Naive B cell (primary cell): ENCODE data around the gene STRADB. TPM values are rescaled to one million over a fixed set of nuclear protein-coding genes. Genes with fewer than 3 reads are reported as not detected.
"Not testable (repeated sequence)": the region's sequence is repeated elsewhere in the genome, so short reads cannot be mapped to it uniquely, and the experiment has no call there.

Experiments used
- ATAC-seq, 2 donors: fragments of 150-1000 bp; cut with Tn5 transposase; 2 replicates each; pipeline ENCODE4 v1.10.0; 2021; ENCODE audit warnings: low read depth in 2 of 2, mild to moderate bottlenecking in 2 of 2, moderate library complexity in 2 of 2
- DNase-seq: peaks from one replicate; pipeline ENCODE4 v3.0.0; 2022
- H3K27ac Mint-ChIP-seq, 6 donors: one replicate each; pipeline ENCODE4 v1.8.0; 2020 to 2022; ENCODE audit warnings: mild to moderate bottlenecking in 6 of 6, mixed read lengths in 6 of 6, moderate library complexity in 5 of 6, inconsistent platforms in 2 of 6
- H3K27me3 Mint-ChIP-seq, 3 donors: one replicate each; pipeline ENCODE4 v1.8.0; 2021 to 2022; ENCODE audit warnings: mixed read lengths in 3 of 3, mild to moderate bottlenecking in 1 of 3
- H3K36me3 Mint-ChIP-seq, 2 donors: one replicate each; pipeline ENCODE4 v1.8.0; 2020 to 2022; ENCODE audit warnings: mixed read lengths in 2 of 2, inconsistent platforms in 1 of 2, mild to moderate bottlenecking in 1 of 2
- H3K4me1 Mint-ChIP-seq, 3 donors: one replicate each; pipeline ENCODE4 v1.8.0; 2020 to 2022; ENCODE audit warnings: mixed read lengths in 3 of 3, inconsistent platforms in 1 of 3, mild to moderate bottlenecking in 1 of 3, moderate library complexity in 1 of 3
- H3K4me3 Mint-ChIP-seq, 8 donors: one replicate each; pipeline ENCODE4 v1.8.0; 2020 to 2022; ENCODE audit warnings: mild to moderate bottlenecking in 8 of 8, mixed read lengths in 8 of 8, moderate library complexity in 8 of 8, inconsistent platforms in 2 of 8
- H3K9me3 Mint-ChIP-seq, 7 donors: one replicate each; pipeline ENCODE4 v1.8.0; 2020 to 2022; ENCODE audit warnings: mixed read lengths in 7 of 7, mild to moderate bottlenecking in 5 of 7, inconsistent platforms in 2 of 7, moderate library complexity in 1 of 7
- polyA plus RNA-seq, 6 donors: library from polyadenylated mRNA; unstranded; fragments of 300-500 nt; fragmentation: Illumina TruSeq; gene quantifications; one replicate each; pipeline ENCODE4 v1.2.3, GENCODE V29; 2021; ENCODE audit warnings: low read depth in 6 of 6

STRADB gene
- polyA plus RNA-seq, 6 donors from 2014 or later = 84.8 to 200 (median 124) TPM

DNA sequence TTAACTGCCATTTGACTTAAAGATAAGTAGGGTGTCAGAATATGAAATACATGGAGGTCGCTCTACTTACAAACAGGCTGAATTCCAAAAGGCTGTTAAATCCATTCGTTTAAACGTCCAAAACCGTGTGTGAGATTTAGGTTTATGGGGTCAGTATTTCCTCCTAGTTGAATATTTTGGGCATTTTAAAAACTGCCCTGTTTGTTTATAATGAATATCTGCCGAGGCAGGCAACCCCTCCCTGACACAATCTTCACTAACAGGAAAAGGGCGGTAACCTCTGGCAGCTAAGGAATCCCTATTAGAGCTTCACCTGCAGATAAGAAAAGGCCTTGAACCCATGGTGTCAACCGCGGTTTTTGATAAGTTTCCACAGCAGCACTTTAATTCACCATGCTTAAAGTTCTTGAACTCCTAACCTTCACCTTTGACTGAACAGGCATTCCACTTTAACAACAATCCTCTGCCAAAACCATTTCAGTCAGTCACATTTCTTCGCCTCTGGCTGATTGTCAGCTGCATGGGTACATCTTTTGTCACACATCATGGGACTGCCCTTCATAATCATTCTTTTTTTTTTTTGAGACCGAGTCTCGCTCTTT, 18.0 kb upstream of the STRADB start:
- ATAC-seq (no peak), DNase-seq (no peak)
- Mint-ChIP-seq H3K4me1 (peaks cover 36 to 61% (median 57%) of the 10 kb centered on the region in 3 donors), H3K4me3 (peak overlapping the region in 4 of 8 donors; percentile 6 to 70 (median 40)), H3K36me3 (peaks cover 0 to 11% of the 10 kb centered on the region in 2 donors), H3K27me3 (no peaks in the 10 kb centered on the region), H3K27ac (peak overlapping the region in 5 of 6 donors; percentile 30 to 83 (median 76)), H3K9me3 (peaks cover 0 to 3% (median 0%) of the 10 kb centered on the region in 7 donors)

DNA sequence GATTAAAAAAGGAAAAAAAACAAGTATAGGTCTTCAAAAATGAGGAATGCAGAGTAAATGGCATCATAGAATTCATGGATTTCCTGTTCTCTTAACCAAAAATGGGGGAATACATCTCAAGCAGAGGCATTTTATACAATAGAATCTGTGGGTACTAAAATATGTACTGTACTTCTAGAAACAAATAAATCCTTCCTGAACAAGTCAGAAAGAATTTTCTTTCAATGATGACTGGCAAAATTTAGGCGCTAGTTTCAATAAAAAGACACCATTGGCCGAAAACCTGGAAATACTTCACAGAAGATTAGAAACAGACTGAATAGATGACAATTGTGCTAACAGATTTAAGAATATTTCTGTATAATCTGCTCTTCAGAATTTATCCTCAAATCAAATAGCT, 15.4 kb upstream of the STRADB start:
- Mint-ChIP-seq H3K27ac (peak overlapping the region in 3 of 6 donors; percentile 18 to 73 (median 27)), H3K4me3 (no peak overlapping the region), H3K4me1 (peaks cover 37 to 57% (median 56%) of the 10 kb centered on the region in 3 donors), H3K27me3 (no peaks in the 10 kb centered on the region), H3K36me3 (peaks cover 0 to 14% of the 10 kb centered on the region in 2 donors), H3K9me3 (peaks cover 0 to 2% (median 0%) of the 10 kb centered on the region in 7 donors)
- ATAC-seq (no peak), DNase-seq (no peak)

DNA sequence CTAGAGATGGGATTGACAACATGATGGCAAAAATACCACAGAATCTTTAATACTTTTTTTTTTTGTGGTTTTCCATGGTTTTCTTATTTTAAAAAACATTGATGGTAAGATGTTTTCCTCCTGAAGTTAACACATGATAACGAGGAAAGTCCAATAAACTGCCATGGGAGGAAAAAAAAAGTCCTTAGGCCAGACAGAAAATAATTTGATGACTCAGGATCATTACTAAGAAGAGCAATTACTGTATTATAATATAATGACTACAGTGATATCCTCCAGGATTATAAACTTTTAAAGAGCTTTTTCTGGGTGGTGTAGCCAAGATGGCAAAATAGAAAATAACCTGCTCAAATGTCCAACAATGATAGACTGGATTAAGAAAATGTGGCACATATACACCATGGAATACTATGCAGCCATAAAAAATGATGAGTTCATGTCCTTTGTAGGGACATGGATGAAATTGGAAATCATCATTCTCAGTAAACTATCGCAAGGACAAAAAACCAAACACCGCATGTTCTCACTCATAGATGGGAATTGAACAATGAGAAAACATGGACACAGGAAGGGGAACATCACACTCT, 12.1 kb upstream of the STRADB start:
- peaks cover 23 to 45% (median 26%) of the 10 kb centered on the region in 3 donors for H3K4me1 Mint-ChIP-seq
- not testable (repeated sequence) for H3K27me3 Mint-ChIP-seq, DNase-seq, H3K9me3 Mint-ChIP-seq, H3K36me3 Mint-ChIP-seq, ATAC-seq, H3K4me3 Mint-ChIP-seq
- H3K27ac Mint-ChIP-seq = peak overlapping the region in 2 of 6 donors; percentile 57

DNA sequence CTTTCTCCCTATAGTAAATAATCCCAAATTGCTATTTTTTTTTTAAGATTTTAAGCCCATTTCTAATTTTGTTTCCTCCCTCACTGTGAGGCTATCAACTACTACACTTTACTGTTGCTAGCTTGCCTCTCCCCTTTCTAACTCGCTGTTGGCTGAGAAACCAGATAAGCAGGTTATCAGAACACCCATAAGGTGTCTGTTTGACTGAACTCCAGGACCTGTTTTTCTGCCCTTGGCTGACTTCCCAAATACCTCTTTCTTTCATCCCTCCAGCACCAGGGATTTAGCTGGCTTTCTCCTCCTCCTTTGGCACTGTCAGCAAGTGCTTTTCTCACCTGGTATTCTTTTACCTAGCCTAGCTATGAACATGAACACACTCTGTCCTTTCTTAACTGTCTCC, 11.4 kb upstream of the STRADB start:
- H3K4me3 Mint-ChIP-seq = peak overlapping the region in 5 of 8 donors; percentile 17 to 77 (median 57)
- DNase-seq (no peak), ATAC-seq (no peak)
- peak overlapping the region in 4 of 6 donors; percentile 11 to 82 (median 48) for H3K27ac Mint-ChIP-seq
- H3K9me3 Mint-ChIP-seq = peaks cover 0 to 2% (median 0%) of the 10 kb centered on the region in 7 donors
- H3K36me3 Mint-ChIP-seq = peaks cover 0 to 9% of the 10 kb centered on the region in 2 donors
- no peaks in the 10 kb centered on the region for H3K27me3 Mint-ChIP-seq
- H3K4me1 Mint-ChIP-seq = peaks cover 23 to 50% (median 24%) of the 10 kb centered on the region in 3 donors

DNA sequence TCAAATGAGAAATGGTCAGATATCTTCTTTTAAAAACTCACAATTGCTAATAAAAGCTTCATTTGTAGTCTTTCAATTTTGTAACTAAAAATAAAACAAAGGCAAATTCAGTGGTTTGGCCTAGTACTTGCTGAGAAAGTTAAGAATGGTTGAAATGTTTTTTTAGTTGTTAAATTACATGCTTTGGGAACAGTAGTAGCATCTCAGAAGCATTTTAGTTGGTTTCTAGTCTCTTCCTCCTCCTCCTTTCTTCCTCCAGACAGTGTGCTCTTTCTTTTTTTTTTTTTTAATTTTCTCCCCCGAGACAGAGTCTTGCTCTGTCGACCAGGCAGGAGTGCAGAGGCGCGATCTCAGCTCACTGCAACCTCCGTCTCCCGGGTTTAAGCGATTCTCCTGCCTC, 10.1 kb upstream of the STRADB start:
- no peaks in the 10 kb centered on the region for H3K27me3 Mint-ChIP-seq
- H3K4me1 Mint-ChIP-seq = peaks cover 30 to 59% (median 35%) of the 10 kb centered on the region in 3 donors
- H3K27ac Mint-ChIP-seq = peak overlapping the region; percentile 34 to 94 (median 80)
- H3K36me3 Mint-ChIP-seq = peaks cover 0 to 9% of the 10 kb centered on the region in 2 donors
- peak overlapping the region in 7 of 8 donors; percentile 64 to 88 (median 83) for H3K4me3 Mint-ChIP-seq
- DNase-seq (peak; percentile 9), ATAC-seq (peak; percentile 58 to 60)
- peaks cover 0 to 2% (median 0%) of the 10 kb centered on the region in 7 donors for H3K9me3 Mint-ChIP-seq

DNA sequence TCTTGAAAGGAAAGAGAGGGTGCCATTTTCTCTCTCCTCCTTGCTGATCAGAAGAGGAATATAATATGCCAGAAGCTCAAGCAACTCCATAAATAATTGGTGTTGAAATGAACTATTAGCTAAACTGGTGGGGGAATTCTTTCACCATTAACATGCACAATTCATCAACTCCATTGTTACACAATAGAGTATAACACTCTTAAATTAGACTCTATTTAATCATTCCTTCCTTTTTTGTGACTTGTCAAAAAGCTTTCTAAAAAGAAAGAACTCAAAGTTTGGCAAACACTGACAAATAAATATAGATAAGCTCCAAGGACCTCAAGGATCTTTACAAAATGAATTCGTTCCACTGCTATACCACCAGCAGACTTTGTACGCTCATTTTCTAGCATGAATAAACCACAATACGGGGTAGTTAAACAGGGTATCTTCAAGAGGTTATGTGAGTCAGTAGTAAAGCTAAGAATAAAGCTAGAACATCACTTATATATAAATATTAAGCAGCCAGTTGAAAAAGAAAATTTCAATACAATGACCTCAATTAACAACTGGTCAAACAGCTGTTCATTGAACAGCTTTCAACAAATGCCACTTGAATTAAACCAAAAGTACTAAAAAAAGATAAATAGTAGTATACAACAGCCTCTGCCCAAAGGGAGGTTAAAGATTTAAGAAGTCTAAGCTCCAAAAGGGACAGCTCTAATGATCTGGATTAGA, 6.6 kb upstream of the STRADB start:
- Mint-ChIP-seq H3K4me1 (peaks cover 44 to 60% (median 48%) of the 10 kb centered on the region in 3 donors), H3K27me3 (no peaks in the 10 kb centered on the region), H3K36me3 (peaks cover 0 to 17% of the 10 kb centered on the region in 2 donors), H3K27ac (peak overlapping the region in 3 of 6 donors; percentile 39 to 80 (median 63)), H3K4me3 (peak overlapping the region in 1 of 8 donors; percentile 24), H3K9me3 (peaks cover 0 to 2% (median 0%) of the 10 kb centered on the region in 7 donors)
- DNase-seq (no peak), ATAC-seq (no peak)

DNA sequence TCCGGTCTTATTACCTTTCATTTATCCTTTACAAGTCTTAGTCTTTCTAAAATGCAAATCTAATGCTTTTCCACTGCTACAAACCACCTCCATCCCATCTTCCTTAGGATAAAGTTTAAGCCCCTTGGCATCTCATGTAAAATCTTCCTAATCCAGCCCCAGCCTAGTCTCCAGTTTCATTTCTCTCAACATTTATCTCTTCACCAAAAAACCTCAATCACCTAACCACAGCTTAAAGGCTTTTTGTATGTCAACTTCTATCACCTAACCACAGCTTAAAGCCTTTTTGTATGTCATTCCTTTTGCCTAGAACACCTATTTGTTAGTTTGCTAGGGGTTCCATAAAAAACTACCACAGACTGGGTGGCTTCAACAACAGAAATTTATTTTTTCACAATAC, 4.5 kb upstream of the STRADB start:
- no peaks in the 10 kb centered on the region for H3K9me3 Mint-ChIP-seq
- H3K27ac Mint-ChIP-seq = peak overlapping the region; percentile 4 to 84 (median 28)
- H3K4me3 Mint-ChIP-seq = peak overlapping the region in 6 of 8 donors; percentile 0 to 100 (median 80)
- ATAC-seq (no peak), DNase-seq (no peak)
- peaks cover 0 to 17% of the 10 kb centered on the region in 2 donors for H3K36me3 Mint-ChIP-seq
- no peaks in the 10 kb centered on the region for H3K27me3 Mint-ChIP-seq
- H3K4me1 Mint-ChIP-seq = peaks cover 43 to 55% (median 53%) of the 10 kb centered on the region in 3 donors

DNA sequence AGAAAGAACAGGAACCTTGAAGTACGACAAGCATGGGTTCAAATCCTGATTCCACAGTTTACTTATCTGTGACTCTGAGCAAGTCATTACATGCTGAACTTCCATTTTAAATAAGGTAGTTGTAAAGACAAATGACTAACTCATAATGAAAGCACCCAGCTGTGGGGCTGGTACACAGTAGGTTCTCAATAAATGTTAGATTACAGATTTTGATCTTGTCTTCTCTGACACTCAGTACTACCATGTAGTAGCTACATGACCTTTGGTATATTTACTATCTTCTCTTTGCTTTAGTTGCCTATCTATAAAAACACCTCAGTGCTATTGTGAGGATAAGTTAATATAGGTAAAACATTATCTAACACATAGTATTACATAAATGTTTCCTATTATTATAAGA, 3.5 kb upstream of the STRADB start:
- Mint-ChIP-seq H3K4me3 (peak overlapping the region; percentile 27 to 100 (median 93)), H3K4me1 (peaks cover 43 to 64% (median 54%) of the 10 kb centered on the region in 3 donors), H3K27me3 (no peaks in the 10 kb centered on the region), H3K27ac (peak overlapping the region in 4 of 6 donors; percentile 39 to 92 (median 58)), H3K9me3 (no peaks in the 10 kb centered on the region), H3K36me3 (peaks cover 0 to 17% of the 10 kb centered on the region in 2 donors)
- ATAC-seq = no peak
- no peak for DNase-seq

DNA sequence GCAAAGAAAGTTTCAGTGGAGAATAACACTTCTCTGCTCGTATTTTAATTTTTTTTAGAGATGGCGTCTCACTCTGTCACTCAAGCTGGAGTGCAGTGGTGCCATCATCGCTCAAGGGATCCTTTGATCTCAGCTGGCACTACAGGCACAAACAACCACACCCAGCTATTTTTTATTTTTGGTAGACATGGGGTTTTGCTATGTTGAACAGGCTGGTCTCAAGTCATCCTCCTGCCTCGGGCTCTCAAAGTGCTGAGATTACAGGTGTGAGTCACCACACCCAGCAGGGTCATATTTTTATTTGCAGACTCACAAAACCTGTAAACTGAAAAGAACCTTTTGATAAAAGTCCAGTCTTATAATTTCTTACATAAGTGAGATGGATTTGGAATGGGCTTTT, 2.8 kb upstream of the STRADB start:
- Mint-ChIP-seq H3K27ac (peak overlapping the region; percentile 39 to 74 (median 57)), H3K36me3 (peaks cover 0 to 17% of the 10 kb centered on the region in 2 donors), H3K27me3 (no peaks in the 10 kb centered on the region), H3K4me3 (peak overlapping the region; percentile 67 to 100 (median 98)), H3K9me3 (no peaks in the 10 kb centered on the region), H3K4me1 (peaks cover 47 to 68% (median 61%) of the 10 kb centered on the region in 3 donors)
- ATAC-seq = no peak
- DNase-seq = peak; percentile 17

DNA sequence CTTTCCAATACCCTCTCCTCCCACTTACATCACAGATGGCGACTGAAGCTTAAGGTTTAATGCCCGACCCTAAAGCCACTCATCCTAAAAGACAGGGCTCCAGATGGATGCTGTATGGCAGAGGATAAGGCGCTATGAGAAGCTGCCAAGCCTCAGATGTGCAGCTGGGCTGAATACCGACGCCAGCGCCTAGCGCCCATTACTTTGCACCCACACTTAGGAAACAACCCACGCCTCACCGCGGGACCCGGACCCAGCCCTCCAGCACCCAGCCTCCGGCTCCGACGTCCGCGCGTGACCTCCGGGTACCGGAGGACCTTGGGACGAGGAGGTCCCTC, 617 bp upstream of the STRADB start:
- H3K4me3 Mint-ChIP-seq = peak overlapping the region; percentile 97 to 100 (median 98)
- peaks cover 0 to 21% of the 10 kb centered on the region in 2 donors for H3K36me3 Mint-ChIP-seq
- ATAC-seq (peak; percentile 8 to 9), DNase-seq (no peak)
- H3K27ac Mint-ChIP-seq = peak overlapping the region; percentile 93 to 98 (median 96)
- H3K4me1 Mint-ChIP-seq = peaks cover 43 to 61% (median 53%) of the 10 kb centered on the region in 3 donors
- no peaks in the 10 kb centered on the region for H3K27me3 Mint-ChIP-seq
- H3K9me3 Mint-ChIP-seq = no peaks in the 10 kb centered on the region

DNA sequence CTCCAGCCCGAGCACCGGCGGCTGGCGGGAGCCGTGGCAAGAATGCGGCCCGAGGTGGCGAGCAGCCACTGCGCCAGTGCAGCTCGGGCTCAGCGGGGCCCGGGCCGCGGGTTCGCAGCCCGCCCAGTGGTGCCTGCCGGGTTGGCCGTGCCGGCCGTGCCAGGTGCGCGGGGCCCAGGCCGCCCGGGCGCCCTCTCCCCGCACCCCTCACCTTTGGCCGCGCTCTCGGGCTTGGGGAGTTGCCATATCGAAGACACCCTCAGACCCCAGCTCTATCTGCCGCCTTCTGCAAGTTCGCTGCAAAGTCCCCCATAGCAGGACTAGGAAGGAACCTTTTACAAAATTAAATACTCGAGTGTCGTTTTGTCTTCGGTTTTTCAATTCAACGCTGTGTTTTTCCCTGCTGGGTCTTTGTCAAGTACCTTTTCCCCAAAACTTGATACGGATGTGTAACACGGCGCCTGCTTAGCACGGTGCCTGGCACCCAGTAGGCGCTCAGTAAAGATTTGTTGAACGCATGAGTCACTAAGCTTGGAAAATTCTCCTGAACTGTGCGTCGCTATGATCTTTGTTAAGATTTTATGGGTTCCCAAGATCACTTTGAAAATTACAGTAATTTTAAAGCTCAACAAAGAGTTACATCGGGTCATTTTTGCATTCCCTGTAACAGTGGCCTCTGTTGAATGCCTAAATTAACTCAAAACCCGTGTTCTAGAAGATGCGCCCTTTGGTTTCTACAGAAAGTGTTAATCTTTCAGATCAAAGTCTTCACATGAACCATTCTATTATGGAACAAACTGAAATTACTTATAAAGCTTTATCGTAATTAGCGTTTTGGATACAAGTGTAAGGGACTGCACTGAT, 750 bp downstream of the STRADB start:
- no peak for DNase-seq
- Mint-ChIP-seq H3K27ac (peak overlapping the region in 5 of 6 donors; percentile 21 to 93 (median 63)), H3K27me3 (no peaks in the 10 kb centered on the region), H3K4me1 (peaks cover 32 to 50% (median 40%) of the 10 kb centered on the region in 3 donors), H3K9me3 (no peaks in the 10 kb centered on the region), H3K36me3 (peaks cover 0 to 23% of the 10 kb centered on the region in 2 donors), H3K4me3 (peak overlapping the region; percentile 89 to 100 (median 92))
- ATAC-seq = peak; percentile 24 to 26

DNA sequence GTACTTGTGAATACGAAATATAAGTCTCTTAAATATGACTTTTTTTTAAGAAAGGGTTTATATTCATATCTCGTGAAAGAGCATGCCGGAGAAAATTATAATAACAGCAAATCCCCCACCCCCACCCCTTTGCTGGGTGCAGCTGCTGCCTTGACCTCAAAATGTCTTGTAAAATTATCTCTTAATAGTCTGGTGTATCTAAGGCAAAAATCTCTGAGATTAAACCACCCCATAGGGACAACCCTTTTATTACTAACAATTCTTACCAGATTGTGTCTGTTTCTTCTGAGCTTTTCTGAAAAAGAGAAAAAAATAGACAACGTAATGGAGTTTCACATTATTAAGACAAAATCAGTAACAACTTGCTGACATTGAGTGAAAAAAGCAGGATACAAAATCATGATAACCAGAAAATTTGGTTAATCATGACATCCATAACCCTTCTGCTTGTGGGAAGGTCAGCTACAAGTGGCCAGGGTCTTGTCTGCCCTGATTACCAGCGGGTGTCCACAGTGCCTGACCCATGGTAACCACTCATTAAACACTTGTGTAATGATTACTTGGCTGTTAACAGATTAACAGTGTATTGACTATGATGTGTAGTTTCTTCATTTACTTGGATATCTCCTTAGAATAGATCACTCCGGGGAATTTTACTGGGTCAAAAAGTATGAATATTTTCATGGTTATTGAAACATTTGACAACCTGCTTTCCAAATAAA, 1.5 kb downstream of the STRADB start:
- H3K4me3 Mint-ChIP-seq = peak overlapping the region; percentile 21 to 100 (median 90)
- H3K9me3 Mint-ChIP-seq = no peaks in the 10 kb centered on the region
- no peaks in the 10 kb centered on the region for H3K27me3 Mint-ChIP-seq
- no peak for DNase-seq
- peaks cover 0 to 16% of the 10 kb centered on the region in 2 donors for H3K36me3 Mint-ChIP-seq
- ATAC-seq = no peak
- H3K4me1 Mint-ChIP-seq = peaks cover 25 to 42% (median 32%) of the 10 kb centered on the region in 3 donors
- peak overlapping the region in 1 of 6 donors; percentile 93 for H3K27ac Mint-ChIP-seq
